Prostate gland (tissue), 2 donors: ENCODE results near the gene ULK4. TPM values are rescaled to one million over a fixed set of nuclear protein-coding genes. Genes with fewer than 3 reads are reported as not detected.

Source experiments
- DNase-seq: peaks from one replicate; pipeline ENCODE4 v3.0.0-alpha.2; 2019; ENCODE audit warnings: low spot score
- H3K27ac ChIP-seq, 2 donors: fragments of 200-600 bp; sonication (generic); 2 replicates each; pipeline ENCODE4 v1.5.1; 2017 to 2019
- H3K27me3 ChIP-seq: fragments of 200-600 bp; sonication (generic); replicated peaks from 2 replicates; pipeline ENCODE4 v1.5.1; 2019; ENCODE audit not compliant: insufficient read depth
- H3K36me3 ChIP-seq, 2 donors: fragments of 200-600 bp; sonication (generic); 1 replicate in 1 of 2; 2 replicates in 1 of 2; pipeline versions ENCODE4 v1.5.1 to v1.8.1; 2017 to 2019
- H3K4me1 ChIP-seq: fragments of 200-600 bp; sonication (generic); replicated peaks from 2 replicates; pipeline ENCODE4 v1.5.1; 2019
- H3K4me3 ChIP-seq, 2 donors: fragments of 200-600 bp; sonication (generic); 2 replicates each; pipeline ENCODE4 v1.5.1; 2017 to 2019
- H3K9me3 ChIP-seq: fragments of 200-600 bp; sonication (generic); 2 replicates; pipeline ENCODE4 v1.5.1; 2017
- POLR2A ChIP-seq: fragments of 450-650 bp; IDR thresholded peaks from one replicate; pipeline ENCODE4 v1.6.1; 2016; ENCODE audit warnings: antibody characterized with exemption, mild to moderate bottlenecking
- POLR2AphosphoS5 ChIP-seq: sonication (generic); formaldehyde crosslinking; IDR thresholded peaks from one replicate; pipeline ENCODE4 v1.6.1; 2017; ENCODE audit warnings: antibody characterized with exemption
- WGBS: methylation state at CpG from one replicate; pipeline ENCODE4 v1.1.5; 2018; 5-methylcytosine and 5-hydroxymethylcytosine counted together
- intact Hi-C: fragments of 100-400 bp; cut with DNase I; formaldehyde crosslinking; loops from one replicate; pipeline ENCODE4 v1.14.2; 2022
- total RNA-seq, 2 donors: library from RNA; depleted of rRNA; stranded (reverse); fragments of >200 nt; gene quantifications; one replicate each; pipeline ENCODE4 v1.1.0, GENCODE V29; 2016
- TF ChIP-seq, protein P1 (sequence below), 4 experiments: fragments of 200-600 bp in 2 of 4; fragments of 450-650 bp in 2 of 4; sonication (generic) in 2 of 4; IDR thresholded peaks; 1 replicate in 3 of 4; 2 replicates in 1 of 4; pipeline ENCODE4 v1.5.1; 2016 to 2019; ENCODE audit warnings: antibody characterized with exemption in 4 of 4, mild to moderate bottlenecking in 2 of 4, moderate library complexity in 2 of 4

The ULK4 gene
- total RNA-seq, 2 donors from 2014 or later, result 23.1 to 33.7 TPM

DNA sequence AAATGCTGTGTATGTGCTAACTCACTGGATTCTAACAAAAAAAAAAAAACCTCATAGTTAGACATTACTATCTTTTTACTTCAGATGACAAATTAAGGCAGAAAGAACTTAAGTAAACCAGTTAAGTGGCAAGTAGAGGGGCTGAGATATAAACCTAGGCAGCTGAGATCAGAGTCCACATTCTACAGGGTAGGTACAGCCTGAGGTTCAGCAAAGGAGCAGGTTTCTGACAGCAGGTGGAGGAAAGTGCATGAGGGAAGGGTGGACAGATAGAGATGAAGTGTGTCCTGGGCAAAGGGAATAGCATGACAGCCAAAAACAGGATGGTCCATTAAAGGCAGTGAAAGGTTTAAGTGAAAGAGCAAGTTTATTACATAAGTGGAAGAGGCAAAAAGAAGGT is 329.2 kb downstream of the ULK4 start:
- DNase-seq, result no peak
- H3K4me1 ChIP-seq, result no peaks in the 10 kb centered on the region

DNA sequence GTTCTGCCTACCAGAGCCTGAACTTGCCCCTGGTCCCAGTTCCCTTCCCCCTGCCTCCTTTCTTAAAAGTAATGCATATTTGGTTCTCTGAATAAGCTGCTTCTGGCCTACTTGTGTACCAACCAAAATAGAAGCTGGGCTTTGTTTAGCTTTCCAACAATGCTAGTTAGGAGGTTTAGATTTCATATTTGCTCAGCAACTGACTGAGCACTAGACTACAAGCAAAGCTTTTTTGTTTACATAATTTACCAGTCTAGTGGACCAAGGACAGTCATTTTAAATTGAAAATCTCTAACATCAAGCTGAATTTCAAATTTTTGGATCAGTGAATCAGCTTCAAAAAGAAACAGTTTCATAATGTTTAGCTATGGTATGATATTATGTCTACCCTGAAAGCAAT is 331.2 kb downstream of the ULK4 start:
- Histone ChIP-seq H3K27ac (no peak overlapping the region), H3K9me3 (no peaks in the 10 kb centered on the region), H3K4me3 (no peak overlapping the region), H3K36me3 (no peaks in the 10 kb centered on the region), H3K27me3 (no peaks in the 10 kb centered on the region), H3K4me1 (no peaks in the 10 kb centered on the region)
- TF ChIP-seq, protein P1, sequence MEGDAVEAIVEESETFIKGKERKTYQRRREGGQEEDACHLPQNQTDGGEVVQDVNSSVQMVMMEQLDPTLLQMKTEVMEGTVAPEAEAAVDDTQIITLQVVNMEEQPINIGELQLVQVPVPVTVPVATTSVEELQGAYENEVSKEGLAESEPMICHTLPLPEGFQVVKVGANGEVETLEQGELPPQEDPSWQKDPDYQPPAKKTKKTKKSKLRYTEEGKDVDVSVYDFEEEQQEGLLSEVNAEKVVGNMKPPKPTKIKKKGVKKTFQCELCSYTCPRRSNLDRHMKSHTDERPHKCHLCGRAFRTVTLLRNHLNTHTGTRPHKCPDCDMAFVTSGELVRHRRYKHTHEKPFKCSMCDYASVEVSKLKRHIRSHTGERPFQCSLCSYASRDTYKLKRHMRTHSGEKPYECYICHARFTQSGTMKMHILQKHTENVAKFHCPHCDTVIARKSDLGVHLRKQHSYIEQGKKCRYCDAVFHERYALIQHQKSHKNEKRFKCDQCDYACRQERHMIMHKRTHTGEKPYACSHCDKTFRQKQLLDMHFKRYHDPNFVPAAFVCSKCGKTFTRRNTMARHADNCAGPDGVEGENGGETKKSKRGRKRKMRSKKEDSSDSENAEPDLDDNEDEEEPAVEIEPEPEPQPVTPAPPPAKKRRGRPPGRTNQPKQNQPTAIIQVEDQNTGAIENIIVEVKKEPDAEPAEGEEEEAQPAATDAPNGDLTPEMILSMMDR (IDR thresholded peaks at IDR 0.05), result no peak
- TF ChIP-seq POLR2A (no peak), POLR2AphosphoS5 (no peak)
- DNase-seq, result no peak
- intact Hi-C loops, result no loop called here

More for the DNA sequence above, 329.2 kb downstream of the ULK4 start:
- Histone ChIP-seq H3K27me3 (no peaks in the 10 kb centered on the region), H3K27ac (no peak overlapping the region), H3K4me3 (no peak overlapping the region), H3K9me3 (no peaks in the 10 kb centered on the region), H3K36me3 (no peaks in the 10 kb centered on the region)
- intact Hi-C loops, result no loop called here
- TF ChIP-seq POLR2AphosphoS5, result no peak
- TF ChIP-seq, protein P1 (IDR thresholded peaks at IDR 0.05), result no peak
- TF ChIP-seq POLR2A, result no peak

- intact Hi-C loops, result no loop called here
- no peaks in the 10 kb centered on the region for H3K9me3 ChIP-seq
- no peaks in the 10 kb centered on the region for H3K36me3 ChIP-seq
- DNase-seq, result no peak
- H3K4me1 ChIP-seq, result no peaks in the 10 kb centered on the region
- no peak for TF ChIP-seq POLR2AphosphoS5
- TF ChIP-seq, protein P1 (IDR thresholded peaks at IDR 0.05), result no peak
- no peak for TF ChIP-seq POLR2A
- H3K4me3 ChIP-seq, result no peak overlapping the region
- 100% methylated on average over 1 of the region's 1 CpG for WGBS
- no peak overlapping the region for H3K27ac ChIP-seq
- H3K27me3 ChIP-seq, result no peaks in the 10 kb centered on the region
Observed at GRCh38 chr3:41629986-41630385, 331.9 kb downstream of the ULK4 start.

DNA sequence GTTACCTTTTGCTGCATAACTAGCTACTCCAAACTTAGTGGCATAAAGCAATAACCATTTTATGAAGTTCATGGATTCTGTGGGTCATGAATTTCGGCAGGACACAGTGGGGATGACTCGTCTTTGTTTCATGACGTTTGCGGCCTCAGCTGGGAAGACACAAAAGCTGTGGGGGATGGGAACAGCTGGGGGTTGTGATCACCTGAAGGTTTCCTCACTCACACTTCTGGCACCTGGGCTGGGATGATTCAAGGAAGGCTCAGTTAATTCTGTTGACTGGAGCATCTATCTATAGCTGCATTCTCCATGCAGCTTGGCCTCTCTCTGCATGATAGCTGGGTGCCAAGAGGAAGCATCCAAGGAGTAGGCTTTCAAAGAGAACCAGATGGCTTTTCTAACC is 332.8 kb downstream of the ULK4 start:
- WGBS, result 85% methylated on average over 4 of the region's 4 CpGs
- Histone ChIP-seq H3K4me3 (no peak overlapping the region), H3K9me3 (no peaks in the 10 kb centered on the region), H3K27ac (no peak overlapping the region), H3K27me3 (no peaks in the 10 kb centered on the region), H3K36me3 (no peaks in the 10 kb centered on the region), H3K4me1 (no peaks in the 10 kb centered on the region)
- TF ChIP-seq, protein P1 (IDR thresholded peaks at IDR 0.05), result no peak
- no peak for TF ChIP-seq POLR2A
- TF ChIP-seq POLR2AphosphoS5, result no peak
- intact Hi-C loops, result no loop called here
- DNase-seq, result no peak

DNA sequence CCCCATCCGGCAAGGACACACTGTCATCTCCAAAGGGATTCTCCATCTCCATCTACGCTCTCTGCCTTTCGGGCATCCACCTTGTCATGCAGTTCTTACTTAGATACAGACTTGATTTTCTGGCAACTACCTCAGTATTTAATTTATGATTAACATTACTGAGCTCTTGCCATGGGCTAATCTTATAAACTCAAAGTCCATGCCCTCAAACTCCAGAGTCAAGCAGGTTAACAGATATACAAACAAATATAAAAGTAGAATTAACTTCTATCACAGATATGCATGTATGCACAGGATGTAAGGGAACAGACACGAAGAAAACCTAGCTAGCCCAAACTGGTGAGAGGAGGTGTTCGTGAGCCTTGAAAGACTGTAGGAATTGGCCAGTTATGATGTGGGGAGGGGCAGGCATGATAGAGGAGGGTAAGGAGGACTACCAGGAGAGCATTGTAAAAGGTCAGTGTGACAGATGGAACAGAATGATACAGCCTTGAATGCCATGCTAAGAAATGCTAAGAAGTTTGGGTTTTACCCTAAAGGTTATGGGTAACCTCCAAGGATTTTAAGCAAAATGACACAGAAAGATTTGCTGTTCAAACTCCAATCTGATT is 334.3 kb downstream of the ULK4 start:
- intact Hi-C loops, result no loop called here
- H3K36me3 ChIP-seq, result no peaks in the 10 kb centered on the region
- no peak for DNase-seq
- WGBS, result 88% methylated on average over 5 of the region's 5 CpGs
- no peaks in the 10 kb centered on the region for H3K9me3 ChIP-seq
- H3K27ac ChIP-seq, result no peak overlapping the region
- no peaks in the 10 kb centered on the region for H3K27me3 ChIP-seq
- no peak for TF ChIP-seq POLR2A
- TF ChIP-seq, protein P1 (IDR thresholded peaks at IDR 0.05), result no peak
- no peak for TF ChIP-seq POLR2AphosphoS5
- H3K4me1 ChIP-seq, result no peaks in the 10 kb centered on the region
- H3K4me3 ChIP-seq, result no peak overlapping the region
